HG03521 (cell line): Measurements from ENCODE around the gene WDR7.

Source experiments
- ATAC-seq: cut with Tn5 transposase; IDR thresholded peaks from one replicate; pipeline ENCODE4 v1.9.1; 2021; ENCODE audit warnings: mild to moderate bottlenecking, moderate library complexity; ENCODE audit not compliant: unreplicated experiment

The WDR7 gene

DNA sequence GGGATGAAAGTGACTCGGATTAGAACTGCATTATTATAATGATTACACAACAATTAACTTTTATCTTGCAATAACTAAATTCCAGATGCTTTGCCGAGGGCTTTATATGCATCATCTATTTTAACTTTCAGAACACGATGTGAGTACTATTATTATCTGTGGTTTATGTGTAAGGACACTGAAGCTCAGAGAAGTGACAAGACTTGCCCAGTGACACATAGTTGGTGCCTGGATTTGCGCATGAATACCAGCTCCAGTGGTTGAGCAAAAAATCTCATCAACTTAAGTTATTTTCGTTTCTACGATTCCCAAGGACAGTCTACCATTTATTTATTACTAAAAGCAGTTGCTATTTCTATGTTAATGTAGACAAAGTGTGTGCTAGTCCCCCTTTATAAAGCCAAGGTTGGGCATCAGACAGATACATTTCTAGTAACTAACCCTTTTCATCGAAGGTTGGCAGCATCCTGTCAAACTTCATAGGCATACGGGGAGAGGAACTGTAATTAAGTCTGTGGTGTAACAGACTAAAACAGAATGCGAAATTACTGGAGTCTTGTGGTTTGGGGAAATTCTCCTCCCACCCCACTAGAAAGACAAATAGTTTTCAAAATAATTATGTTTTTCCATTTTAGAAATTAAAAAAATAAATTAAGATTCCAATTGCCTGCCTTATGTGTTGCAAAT, 422.5 kb downstream of the WDR7 start:
- no peak for ATAC-seq

DNA sequence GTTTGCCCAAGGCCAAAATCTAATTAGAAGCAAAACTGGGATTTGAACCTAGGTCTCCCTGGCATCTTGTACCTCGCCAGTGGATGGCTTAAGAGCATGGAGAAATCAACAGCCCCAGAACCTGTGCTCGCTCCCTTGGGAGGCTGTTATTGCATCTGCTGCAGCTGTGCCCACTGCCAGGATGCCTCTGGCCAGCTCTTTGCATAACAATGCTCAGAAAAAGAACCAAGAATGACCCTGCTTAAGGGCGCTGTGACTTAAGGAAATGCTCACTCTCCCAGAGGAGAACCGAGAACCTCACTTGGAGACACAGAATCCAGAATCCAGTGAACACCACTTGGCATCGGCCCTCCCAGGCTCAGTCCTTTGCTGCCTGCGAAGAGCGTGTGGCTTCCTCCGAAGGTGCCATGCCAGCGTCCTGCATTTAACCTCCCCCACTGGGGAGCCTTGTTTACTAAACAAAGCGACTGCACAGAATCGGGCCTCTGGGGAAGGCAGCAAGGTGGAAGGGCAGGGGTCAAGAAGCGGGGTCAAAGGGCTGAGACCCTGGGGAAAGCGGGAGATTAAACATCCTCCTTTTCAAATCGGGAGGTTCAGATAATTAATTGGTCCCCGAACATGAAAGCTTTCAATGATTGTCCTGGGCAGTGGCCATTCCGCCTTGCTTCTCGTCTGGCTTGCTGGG, 424.7 kb downstream of the WDR7 start:
- no peak for ATAC-seq

DNA sequence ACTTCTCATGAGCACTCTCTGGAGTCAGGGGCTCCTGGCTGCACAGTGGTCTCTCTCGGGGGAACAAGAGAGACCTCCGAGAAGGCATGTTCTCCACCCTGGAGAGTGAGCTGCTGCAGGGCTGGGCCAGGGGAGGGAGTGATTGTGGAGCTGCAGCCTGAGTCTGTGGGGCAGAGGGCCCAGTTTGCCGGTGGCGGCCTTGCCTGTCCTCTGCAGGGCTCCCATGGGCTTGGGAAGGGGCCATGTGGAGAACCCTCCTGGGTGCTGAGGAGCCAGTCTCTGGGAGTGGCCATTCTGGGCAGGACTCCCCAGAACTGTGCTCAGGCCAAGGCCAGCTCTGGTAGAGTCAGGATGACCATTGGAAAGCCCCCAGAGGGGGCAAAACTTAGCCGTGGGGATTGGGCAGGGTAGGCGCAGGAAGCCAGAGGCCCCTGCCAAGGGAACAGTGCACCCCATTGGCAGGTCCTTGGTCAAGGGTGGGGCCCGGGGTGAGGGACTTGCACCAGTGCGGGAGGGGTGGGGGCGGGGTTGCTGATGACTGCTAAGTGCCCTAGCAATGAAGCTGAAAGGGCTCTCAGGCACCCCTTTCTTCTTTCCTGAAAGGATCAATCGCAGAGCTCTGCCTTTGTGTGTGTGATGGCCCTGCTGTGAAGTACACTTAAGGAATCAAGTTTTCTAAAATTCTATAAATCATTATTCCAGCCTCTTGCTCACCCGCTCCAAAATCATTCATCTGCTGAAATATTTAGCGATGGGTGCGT, 426.0 kb downstream of the WDR7 start:
- ATAC-seq, result no peak

DNA sequence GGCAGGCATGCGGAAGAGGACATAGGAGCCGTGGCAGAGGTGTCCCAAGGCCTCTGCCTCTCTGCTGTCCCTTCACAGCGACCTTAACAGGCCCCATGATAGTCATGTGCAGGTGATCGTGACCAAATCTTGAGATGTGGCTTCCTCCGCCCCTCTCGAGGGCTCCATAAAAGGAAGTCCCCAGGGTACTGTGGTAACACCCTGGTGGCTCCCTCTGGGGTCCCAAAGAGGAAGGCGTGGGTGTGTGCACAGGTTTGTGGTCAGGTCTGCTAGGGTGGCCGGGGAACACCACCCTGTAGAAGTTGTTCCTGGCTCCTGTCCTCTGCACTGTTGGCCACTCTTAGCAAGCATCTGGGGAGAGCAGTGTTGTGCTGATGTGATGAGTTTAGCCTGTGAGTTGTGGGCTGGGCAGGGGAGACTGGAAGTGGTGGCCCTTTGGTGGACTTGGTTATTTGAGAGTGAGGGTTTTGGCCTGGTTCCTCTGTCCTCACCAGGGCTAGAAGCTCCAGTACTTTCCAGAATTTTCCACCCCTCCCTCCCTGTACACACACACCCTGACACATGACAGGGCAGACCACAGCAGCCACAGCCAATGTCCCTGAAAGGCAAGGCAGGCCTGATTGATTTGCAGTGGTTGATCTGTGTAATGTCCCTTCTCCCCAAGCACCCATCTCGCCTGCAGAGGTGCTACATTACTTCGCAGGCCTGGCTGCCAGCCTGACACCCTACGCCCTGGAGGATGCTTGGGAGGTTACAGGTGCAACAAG, 426.8 kb downstream of the WDR7 start:
- peak; percentile 88 for ATAC-seq

DNA sequence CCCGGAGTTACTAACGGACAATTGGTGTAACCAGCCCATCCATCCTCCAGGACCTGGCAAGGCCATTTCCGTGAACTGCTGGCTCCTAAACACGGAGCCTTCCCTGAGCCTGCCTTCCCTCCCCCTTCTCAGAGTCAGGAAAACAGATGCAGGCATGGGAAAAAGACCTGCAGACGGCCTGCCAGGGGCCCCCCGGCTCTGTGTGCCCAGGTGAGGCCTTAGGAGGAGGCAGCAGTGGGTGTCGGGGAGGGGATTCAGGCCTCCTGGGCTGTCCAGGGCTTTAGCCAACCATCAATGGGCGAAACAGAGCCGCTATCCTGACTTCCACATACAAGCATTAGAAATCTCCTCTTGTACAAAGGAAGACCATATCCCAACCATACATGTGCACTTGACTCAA, 427.5 kb downstream of the WDR7 start:
- ATAC-seq, result no peak

DNA sequence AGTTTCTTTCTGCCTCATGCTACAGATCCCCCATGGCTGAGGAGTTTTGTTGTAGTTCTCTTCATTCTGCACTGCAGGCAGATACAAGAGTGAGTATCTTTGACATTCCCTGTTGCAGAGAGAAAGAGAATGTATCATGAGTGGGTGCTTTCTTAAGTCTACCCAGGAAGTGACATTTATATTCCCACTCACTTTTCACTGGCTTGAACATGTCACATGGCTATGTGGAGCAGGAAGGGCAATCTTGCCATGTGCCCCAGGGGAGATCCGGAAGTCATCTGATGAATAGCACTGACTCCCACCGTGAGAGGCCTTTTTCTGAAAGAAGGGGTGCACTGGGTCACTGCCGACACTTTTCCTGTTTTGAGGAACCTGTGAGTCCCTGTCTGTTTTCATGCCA, 429.3 kb downstream of the WDR7 start:
- no peak for ATAC-seq

DNA sequence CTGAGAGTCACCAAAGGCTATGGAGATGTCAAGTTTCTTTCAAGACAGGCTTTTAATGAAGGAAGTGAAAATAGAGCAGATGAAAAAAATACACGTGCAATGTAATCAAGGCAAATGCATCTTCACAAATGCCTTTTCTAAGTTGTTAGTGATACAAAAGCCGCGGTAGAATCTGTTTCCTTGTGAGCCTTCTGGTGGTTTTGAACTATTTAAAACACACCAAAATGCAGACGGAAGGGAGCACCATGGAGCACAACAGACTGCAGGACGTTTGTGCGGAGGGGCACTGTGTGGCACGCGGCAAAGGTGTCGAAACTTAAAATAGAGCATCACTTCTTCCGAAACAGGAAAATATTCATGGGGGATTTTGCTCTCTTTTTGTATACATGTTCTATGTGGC, 430.7 kb downstream of the WDR7 start:
- ATAC-seq, result no peak

DNA sequence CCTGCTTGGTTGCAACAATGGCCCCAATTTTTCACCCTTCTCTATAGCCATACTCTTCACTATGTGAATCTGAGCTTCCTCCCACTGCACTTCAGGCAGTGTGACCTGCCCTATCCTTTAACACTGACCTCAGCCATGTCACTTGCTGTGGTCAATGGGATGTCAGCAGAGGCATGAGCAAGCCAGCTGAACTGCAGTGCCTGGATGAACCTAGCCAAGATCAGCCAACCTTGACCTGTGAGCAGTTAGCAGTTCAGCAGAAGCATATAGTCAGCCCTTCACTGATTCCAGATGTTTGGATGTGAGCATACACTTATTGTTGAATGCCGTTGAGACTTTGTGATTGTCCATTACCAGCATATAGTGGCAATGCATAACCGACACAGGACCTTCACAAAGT, 432.3 kb downstream of the WDR7 start:
- no peak for ATAC-seq

DNA sequence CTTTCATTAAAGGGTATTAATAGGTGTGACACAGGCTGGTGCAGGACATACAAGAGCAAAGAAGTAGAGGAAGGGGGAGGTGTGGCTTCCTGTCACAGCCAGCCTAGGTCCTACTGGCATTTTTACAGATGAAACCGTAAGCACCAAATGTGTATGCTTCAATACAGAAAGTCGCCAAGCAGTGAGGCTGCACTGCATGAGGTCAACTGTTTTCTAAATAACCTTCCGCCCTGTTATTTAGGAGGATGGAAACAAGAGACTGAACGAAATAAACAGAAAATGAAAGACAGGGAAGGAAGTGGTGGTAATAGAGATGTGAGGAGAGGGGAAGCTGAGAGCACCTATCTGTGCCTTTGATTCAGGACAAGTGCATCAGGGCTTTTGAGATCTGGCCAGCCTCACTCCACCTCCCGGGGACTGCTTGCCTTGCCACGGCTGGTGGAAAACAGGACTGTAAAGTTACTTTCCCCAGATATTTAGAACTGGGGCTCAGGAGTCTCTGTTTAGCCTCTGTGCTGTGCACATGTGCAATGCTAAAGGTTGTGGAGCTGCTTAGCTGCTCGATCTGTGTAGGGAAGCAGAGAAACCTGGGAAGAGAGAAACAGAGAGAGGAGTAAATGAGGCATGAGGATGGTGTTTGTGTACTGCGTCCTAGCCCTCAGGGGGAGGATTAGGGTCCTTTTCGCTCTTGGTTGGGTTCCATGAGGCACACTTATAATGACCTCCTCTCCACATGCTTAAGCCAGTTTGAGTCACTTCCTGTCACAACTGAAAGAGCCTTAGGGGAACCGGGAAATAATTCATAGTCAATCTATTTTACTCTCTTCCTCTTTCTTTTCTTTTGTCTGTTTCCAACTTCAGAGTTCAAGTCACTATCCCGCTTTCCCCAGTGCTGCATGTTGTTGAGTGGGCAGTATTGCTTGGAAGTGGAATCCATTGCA, 433.4 kb downstream of the WDR7 start:
- ATAC-seq, result peak; percentile 75

DNA sequence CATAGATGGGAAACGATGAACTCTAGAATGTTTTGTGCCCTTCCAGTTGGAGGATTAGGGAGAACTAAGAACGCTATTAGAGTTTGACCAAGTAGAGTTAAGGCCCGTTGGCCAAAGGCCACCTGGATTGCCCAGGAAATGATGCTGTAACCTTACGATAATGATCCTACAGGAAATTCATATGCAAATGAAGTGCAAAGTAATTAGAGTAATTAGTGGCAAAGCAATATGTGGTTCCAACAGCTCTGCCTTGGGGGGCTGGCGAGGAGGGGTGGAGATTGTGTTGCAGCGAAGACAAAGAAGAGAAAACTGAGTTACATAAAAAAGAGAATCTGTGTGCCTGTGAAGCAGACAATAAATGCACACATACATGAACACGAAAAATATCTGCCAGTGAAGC, 434.2 kb downstream of the WDR7 start:
- ATAC-seq, result no peak

DNA sequence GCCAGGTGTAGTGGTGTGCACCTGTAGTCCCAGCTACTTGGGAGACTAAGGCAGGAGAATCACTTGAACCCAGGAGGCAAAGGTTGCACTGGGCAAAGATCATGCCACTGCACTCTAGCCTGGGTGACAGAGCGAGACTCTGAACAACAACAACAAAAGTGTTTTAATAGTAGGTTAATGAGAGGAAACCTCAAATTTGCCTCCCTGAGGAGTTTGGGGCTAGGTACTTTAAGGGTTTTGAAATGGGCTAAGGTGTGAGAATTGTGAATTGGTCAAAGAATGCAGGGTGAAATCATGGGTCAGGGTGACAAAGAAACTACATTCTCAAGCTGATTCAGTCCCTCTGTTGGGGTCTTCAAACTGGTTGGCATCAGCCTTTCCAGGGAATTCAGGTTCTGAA, 435.0 kb downstream of the WDR7 start:
- ATAC-seq, result no peak
